K562 (cell line): Measurements from ENCODE around the gene MROH2B.

Source experiments
- ARID2 ChIP-seq: fragments of 450-650 bp; IDR thresholded peaks from 2 replicates; pipeline ENCODE4 v1.6.1; 2017; ENCODE audit warnings: antibody characterized with exemption, mild to moderate bottlenecking
- BCOR ChIP-seq: fragments of 450-650 bp; IDR thresholded peaks from 2 replicates; pipeline ENCODE4 v1.6.1; 2016
- DIDO1 ChIP-seq: fragments of 450-650 bp; IDR thresholded peaks from 2 replicates; pipeline ENCODE4 v1.6.1; 2016; ENCODE audit warnings: low read depth, missing biosample characterization, missing genetic modification characterization
- JUN ChIP-seq, 2 experiments: sonication (generic) in 1 of 2; formaldehyde crosslinking in 1 of 2; IDR thresholded peaks; 2 replicates each; pipeline versions ENCODE4 v1.6.1 to v1.8.0; 2012 to 2022; ENCODE audit warnings: borderline replicate concordance in 2 of 2, mild to moderate bottlenecking in 2 of 2, improper control_type of control experiment in 1 of 2, low read depth in 1 of 2, low read length in 1 of 2, missing genetic modification reagents in 1 of 2
- MAZ ChIP-seq, 2 experiments: fragments of 450-650 bp in 1 of 2; sonication (generic) in 1 of 2; formaldehyde crosslinking; IDR thresholded peaks in 1 of 2; conservative IDR thresholded peaks in 1 of 2; 2 replicates each; pipeline versions ENCODE4 v1.4.0 to v1.5.0; 2020; ENCODE audit warnings: mild to moderate bottlenecking in 1 of 2, missing genetic modification reagents in 1 of 2
- MYC ChIP-seq, 2 experiments: fragments of 250-450 bp in 1 of 2; sonication (Bioruptor Pico) in 1 of 2; IDR thresholded peaks; 2 replicates each; pipeline versions ENCODE4 v1.5.1 to v1.6.1; 2012 to 2021; ENCODE audit warnings: low read depth in 2 of 2, borderline replicate concordance in 1 of 2, improper control_type of control experiment in 1 of 2, low read length in 1 of 2, mild to moderate bottlenecking in 1 of 2, moderate library complexity in 1 of 2
- POLR2AphosphoS5 ChIP-seq: IDR thresholded peaks from 2 replicates; pipeline ENCODE4 v1.6.1; 2011; ENCODE audit warnings: mild to moderate bottlenecking, low read depth, low read length, moderate library complexity; ENCODE audit not compliant: control insufficient read depth, insufficient read depth
- PTRF ChIP-seq: fragments of 450-650 bp; IDR thresholded peaks from 2 replicates; pipeline ENCODE4 v1.6.1; 2016; ENCODE audit warnings: mild to moderate bottlenecking, missing genetic modification characterization, missing compliant biosample characterization
- RFX5 ChIP-seq: IDR thresholded peaks from 2 replicates; pipeline ENCODE4 v1.6.1; 2011; ENCODE audit warnings: low read depth, mild to moderate bottlenecking, improper control_type of control experiment, low read length
- TAF1 ChIP-seq: IDR thresholded peaks from 2 replicates; pipeline ENCODE4 v1.6.1; 2011; ENCODE audit warnings: mild to moderate bottlenecking, low read length, moderate library complexity; ENCODE audit not compliant: insufficient read depth, control insufficient read depth, severe bottlenecking; ENCODE audit errors: extremely low read depth
- TEAD2 ChIP-seq: fragments of 450-650 bp; IDR thresholded peaks from 2 replicates; pipeline ENCODE4 v1.6.1; 2016; ENCODE audit warnings: missing genetic modification characterization, control low read depth, missing compliant biosample characterization
- U2AF2 ChIP-seq: fragments of 200-400 bp; formaldehyde crosslinking; optimal IDR thresholded peaks from 2 replicates; pipeline ENCODE3; 2017; ENCODE audit warnings: low read depth, mild to moderate bottlenecking, low read length
- ZSCAN29 ChIP-seq: fragments of 450-650 bp; IDR thresholded peaks from 2 replicates; pipeline ENCODE4 v1.6.1; 2017
- TF ChIP-seq, protein P1 (sequence below): fragments of 250-450 bp; sonication (Bioruptor Pico); IDR thresholded peaks from 2 replicates; pipeline ENCODE4 v1.5.0; 2020; ENCODE audit warnings: mild to moderate bottlenecking

DNA sequence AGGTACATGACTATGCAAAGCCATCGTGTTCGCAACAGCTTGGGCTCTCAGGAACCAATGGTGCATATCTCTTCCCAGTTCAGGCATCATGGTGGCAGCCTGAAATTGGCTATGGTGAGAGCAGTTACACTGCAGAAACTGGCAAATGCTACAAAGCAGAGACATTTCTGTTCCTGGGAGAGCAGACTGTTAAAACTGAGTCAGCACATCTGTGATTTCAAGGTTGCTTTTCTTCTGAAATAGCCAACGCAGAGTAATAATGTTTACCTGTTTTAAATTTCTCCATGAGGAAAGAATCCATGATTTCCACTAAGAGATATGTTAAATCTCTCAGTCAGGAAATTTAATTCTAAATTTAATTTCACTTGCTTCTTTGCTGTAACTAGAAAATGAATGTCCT, 114.1 kb downstream of the MROH2B start:
- TF ChIP-seq MAZ (CRISPR knock-in tag; conservative IDR thresholded peaks at IDR 0.05 in 1 of 2, IDR thresholded peaks at IDR 0.05 in 1 of 2) = no peak
- no peak for TF ChIP-seq TAF1
- TF ChIP-seq RFX5 = no peak
- TF ChIP-seq DIDO1 (tag) = no peak
- no peak for TF ChIP-seq ZSCAN29
- TF ChIP-seq, protein P1, sequence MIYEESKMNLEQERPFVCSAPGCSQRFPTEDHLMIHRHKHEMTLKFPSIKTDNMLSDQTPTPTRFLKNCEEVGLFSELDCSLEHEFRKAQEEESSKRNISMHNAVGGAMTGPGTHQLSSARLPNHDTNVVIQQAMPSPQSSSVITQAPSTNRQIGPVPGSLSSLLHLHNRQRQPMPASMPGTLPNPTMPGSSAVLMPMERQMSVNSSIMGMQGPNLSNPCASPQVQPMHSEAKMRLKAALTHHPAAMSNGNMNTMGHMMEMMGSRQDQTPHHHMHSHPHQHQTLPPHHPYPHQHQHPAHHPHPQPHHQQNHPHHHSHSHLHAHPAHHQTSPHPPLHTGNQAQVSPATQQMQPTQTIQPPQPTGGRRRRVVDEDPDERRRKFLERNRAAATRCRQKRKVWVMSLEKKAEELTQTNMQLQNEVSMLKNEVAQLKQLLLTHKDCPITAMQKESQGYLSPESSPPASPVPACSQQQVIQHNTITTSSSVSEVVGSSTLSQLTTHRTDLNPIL (CRISPR knock-in tag) = no peak
- no peak for TF ChIP-seq POLR2AphosphoS5
- TF ChIP-seq ARID2 = no peak
- no peak for TF ChIP-seq JUN (IDR thresholded peaks at IDR 0.05; ENCODE audit: borderline replicate concordance, low read depth, low read length)
- TF ChIP-seq JUN (CRISPR knock-in tag; IDR thresholded peaks at IDR 0.05; ENCODE audit: borderline replicate concordance) = no peak
- no peak for TF ChIP-seq MYC (IDR thresholded peaks at IDR 0.05; ENCODE audit: low read depth, low read length)
- no peak for TF ChIP-seq MYC (CRISPR knock-in tag; IDR thresholded peaks at IDR 0.05; ENCODE audit: borderline replicate concordance, low read depth)
- no peak for TF ChIP-seq PTRF (tag)
- TF ChIP-seq U2AF2 = no peak
- TF ChIP-seq TEAD2 (tag) = no peak
- TF ChIP-seq BCOR = no peak
